SIG-M5 treated with dmso at 0.1 percent for 504 hours (cell line): ENCODE data around the gene GRM5.
"Not testable (repeated sequence)": the region's sequence is repeated elsewhere in the genome, so short reads cannot be mapped to it uniquely, and the experiment has no call there.

Source experiments
- DNase-seq: peaks from one replicate; lab custom pipeline; 2025; ENCODE audit not compliant: unreplicated experiment; lab: John Stamatoyannopoulos, UW

The GRM5 gene

DNA sequence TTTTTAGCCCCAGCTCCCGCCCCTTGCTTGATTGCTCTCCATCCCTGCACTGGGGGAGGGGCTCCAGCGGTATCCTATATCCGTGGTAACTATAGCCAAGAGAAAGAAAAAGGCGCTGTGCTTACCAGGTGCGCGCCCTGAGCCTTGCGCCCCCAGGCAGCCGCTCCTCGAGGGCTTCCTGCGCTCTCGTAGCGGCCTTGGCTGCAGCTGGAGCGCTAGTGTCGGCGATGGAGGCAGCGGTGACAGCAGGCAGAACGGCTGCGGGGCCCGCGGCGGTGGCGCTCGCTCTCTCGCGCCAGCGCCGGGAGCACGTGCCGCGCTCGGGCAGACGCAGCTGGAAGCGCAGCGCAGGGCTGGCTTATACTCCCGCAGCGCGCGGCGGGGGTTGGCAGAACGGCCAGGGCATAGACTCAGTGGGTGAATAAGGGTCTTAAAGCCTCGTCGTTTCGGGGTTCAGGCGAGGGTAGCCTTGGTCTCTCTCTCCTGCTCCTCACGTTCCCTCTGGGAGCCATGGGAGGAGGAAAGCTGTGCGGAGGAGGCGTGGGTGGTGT lies at the start of gene GRM5:
Gene GRM5 (minus strand): TSS at position 332 of the 551 bp plus-strand sequence. CDS start 18,110 bp downstream, outside the sequence.
- not testable (repeated sequence) for DNase-seq

DNA sequence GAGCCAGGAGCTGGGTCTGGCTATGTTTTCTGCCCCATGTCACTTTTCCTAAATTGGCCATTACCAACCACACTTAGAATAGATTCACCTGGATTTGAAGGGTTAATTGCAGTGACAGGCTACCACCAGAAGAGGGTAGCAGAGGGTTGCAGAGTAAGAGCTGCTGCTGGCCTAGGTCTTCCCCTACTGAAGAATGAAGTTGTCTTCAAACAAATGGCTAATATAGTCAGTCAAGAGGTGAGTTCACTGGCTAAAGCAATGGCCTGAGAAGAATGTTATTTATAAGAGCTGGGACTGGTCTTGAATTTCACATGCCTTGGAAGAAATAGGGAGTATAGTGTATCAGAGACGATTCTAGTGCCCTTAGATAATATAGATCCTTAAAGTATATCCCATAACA lies 32.2 kb upstream of the GRM5 start:
- peak; percentile 0 for DNase-seq

DNA sequence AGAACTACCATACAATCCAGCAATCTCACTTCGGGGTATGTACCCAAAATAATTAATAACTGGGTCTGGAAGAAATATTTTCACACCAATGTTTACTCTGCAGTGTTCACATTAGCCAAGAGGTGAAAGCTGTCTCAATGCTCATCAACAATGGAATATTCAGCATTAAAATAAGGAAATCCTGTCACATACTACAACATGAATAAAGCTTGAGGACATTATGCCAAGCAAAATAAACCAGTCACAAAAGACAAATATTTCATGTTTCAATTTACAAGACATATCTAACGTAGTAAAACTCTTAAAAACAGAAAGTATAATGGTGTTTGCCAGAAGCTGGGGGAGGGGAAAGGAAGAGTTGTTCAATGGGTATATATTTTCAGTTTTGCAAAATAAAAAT lies 28.0 kb upstream of the GRM5 start:
- DNase-seq, result not testable (repeated sequence)

DNA sequence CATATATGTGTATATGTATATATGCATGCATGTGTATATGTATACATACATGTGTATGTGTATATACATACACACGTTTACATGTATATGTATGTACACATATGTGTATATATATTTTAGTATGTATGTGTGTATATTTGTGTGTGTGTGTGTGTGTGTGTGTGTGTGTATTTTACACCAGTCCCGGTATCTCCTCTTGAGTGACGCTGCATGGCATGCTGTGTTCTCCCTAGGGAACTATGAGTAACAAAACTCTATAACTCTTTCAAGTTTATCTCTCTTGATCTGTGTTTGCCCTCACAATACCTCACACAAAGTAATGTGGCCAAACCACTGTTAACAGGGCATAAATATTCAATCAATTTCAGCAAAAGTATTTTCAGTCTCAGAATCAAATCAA lies 19.2 kb upstream of the GRM5 start:
- DNase-seq, result not testable (repeated sequence)

DNA sequence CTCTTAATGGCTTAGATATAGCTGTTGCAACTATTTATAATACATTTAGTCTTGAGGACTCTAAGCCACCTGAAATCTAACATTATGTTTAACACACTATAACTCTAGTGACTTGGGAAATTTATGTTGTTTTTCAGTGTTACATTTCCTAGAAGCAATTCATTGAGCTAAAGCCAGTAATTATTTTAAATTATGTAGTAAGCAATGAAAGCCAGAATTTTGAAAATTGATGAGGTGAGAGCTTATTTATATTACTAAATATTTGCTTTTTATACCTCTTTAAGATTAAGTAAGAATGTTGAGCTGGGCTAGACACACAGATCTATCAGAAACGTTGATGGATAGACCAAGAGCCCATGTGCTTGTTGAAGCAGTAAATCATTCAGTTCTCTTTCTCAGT lies 5.1 kb upstream of the GRM5 start:
- DNase-seq, result not testable (repeated sequence)

DNA sequence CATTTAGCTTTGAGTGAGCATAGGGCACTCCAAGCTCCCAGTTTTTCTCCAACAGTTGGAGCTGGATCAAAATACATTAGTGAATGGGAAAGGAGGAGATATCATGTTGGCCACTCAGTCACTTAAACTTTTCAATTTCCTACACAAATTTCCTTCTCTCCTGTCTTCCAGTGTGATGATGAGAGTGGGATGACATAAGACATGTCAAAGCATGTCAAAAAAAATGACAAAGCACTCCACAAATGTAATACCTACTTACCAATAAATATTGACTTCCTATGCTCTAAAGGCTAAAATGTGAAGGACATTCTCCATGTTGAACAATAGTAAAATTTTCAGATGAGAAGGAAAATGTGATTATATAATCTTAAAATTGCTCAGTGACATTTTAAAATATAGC lies 1.5 kb upstream of the GRM5 start:
- DNase-seq, result no peak

DNA sequence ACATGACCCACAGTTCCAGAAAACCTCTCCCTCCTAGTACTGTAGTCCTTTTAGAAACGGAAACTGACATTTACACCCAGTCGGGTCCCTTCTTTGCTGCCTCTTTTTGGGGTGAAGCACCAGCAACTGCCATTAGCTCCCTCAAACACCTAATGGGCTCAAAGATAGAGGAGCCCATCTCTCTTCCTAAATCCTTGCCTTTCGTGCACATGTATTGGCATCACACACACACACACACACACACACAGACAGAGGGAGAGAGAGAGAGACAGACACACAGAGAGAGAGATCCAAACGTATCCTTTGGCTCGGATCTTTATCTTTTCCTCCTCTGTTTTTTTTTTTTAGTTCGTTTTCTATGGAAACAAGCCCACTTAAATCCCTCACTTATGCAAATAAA lies 716 bp downstream of the GRM5 start:
- no peak for DNase-seq

DNA sequence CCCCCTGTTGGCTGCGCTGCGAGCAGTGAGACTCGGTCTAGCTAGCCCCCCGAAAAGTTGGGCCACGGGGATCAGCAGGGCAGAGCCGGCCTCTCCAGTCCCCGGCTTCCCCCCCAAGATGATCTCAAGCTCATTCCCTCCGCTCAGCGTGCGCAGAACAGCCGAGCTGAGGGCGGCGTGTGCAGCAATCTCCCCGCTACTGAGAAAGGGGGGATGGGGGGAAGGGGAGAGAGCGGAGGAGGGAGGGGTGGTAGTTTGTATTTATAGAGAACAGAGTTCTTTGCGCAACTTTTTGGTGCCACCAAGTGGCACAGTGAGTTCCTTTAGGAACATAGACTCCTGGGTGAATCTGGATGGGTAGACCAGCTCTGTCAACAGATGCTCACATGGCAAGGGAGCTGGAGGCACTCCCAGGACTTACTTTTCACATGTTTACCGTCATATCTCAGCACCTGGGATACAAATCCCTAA lies 2.3 kb downstream of the GRM5 start:
- not testable (repeated sequence) for DNase-seq

DNA sequence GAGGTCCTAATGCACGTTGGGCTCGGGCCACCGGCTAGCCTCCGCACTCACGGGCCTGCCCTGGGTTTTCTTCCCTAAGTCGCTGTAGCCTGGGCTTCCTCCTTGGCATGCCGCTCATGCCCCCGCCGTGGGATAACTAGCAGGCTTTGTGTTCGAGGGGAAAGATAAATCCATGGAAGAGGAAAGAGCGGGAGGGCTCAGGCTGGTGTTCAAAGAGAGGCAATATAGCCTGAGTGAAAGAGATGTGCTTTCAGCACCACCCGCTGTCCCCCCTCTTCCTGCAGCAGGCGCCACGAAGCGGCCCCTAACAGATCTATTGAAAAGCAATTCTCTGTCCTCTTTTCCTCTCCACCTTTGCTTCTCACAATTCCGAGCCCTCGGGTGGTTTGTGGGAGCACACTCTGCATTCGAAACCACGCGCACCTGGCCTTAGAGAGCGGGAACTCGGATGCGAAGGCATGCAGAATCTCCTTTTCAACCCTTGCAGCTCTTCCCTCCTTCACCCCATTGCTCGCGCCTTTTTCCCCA lies 2.9 kb downstream of the GRM5 start:
- not testable (repeated sequence) for DNase-seq

DNA sequence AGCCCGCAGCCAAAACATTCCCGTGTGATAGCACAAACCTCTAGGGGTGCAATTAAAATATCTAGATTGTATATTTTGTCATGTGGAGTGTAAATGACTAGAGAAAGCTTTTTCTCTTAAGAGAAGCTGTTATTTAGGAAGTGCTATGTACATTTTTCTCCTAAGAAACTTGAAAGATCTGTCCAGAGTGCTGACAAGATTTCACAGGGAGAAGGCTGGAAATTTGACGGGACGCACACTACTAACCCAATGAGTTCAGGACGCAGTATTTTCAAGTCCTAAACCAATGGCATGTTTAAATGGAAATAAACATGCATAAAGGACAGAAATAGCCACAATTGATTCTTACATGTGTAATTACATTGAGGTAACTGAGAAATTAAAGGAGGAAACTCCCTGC lies 3.9 kb downstream of the GRM5 start:
- not testable (repeated sequence) for DNase-seq

DNA sequence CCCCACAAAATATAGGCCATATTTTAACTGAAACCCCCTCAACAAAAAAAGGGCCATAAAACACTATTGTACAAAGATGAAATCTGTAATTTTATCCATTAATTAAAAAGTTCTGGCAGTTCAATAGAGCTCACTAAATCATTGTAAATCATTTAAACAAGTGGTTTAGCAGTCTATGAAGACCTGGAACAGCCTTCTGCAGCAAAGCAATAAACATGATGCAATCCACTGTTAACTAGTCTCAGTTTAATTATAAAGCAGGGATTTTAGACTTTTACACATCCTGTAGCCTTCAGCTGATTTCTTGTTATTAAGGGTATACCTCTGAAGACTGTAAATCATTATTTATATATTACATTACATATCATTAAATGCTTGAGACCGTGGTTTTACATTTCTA lies 8.4 kb downstream of the GRM5 start:
- DNase-seq, result not testable (repeated sequence)

DNA sequence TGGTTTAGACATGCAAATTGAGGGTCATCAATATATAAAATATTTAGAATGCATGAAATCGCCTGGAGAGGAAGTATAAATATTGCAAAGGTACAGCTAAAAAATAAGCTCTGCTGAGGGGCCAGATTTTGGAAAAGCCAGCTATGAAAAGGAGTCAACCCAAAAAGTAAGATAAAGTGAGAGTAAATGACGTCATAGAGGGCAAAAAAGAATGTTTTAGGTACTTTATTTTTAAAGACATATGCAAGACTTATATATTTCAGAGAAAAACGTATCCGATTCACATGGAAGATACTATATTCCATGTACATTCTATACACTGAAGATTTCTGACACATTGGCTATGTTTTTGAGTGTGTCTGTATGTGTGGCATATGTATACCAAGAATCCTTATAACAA lies 13.6 kb downstream of the GRM5 start:
- DNase-seq, result no peak

DNA sequence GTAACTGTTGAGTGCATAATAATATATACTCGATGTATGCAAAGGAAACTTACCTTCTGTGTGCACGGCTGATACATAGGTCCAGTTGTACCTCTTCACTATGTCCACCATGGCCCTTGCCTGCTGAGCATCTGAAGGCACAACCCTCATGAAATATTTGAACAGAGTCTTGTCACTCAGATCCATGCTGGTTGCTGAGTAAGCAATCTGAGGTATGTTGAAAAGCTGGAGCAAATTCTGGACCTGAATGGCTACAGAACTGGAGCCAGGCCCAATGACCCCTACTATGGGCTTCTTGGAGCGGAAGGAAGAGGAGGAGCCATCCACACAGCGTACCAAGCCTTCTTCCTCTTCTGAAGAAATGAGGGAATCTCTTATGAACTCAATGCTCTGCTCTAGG lies 18.6 kb downstream of the GRM5 start:
- DNase-seq, result not testable (repeated sequence)

DNA sequence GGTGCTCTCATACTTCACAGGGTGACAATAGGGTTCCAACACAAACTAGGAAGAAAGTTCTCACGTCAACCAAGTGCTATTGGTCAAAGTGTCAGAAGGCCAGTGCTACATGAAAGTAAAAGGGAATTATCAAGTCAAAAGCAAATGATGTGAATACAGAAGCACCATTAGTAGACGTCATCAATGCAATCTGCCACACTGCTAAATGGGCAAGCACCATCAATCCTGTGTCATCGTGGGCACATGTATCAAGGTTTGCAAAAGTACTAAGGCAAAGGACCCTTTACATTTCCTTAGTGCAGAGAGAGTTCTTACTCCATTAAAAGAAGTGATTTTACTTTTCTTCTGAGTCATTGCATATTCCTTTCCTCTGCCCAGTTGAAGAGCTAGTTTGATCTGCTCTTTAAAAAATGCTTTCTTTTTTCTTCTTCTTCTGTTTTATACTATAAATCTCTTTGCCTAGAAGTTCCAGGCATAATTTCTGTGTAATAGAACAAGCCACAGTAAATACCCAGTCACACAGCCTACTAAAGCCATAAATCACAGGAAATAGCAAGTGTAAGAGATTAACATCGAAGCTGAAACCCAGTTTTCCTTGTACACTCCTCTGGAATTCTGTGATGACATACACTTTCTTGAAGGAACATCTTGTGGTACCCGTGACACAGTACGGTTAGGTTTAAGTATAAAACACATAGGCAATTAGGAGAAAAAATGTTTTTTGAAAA lies 21.8 kb downstream of the GRM5 start:
- not testable (repeated sequence) for DNase-seq

DNA sequence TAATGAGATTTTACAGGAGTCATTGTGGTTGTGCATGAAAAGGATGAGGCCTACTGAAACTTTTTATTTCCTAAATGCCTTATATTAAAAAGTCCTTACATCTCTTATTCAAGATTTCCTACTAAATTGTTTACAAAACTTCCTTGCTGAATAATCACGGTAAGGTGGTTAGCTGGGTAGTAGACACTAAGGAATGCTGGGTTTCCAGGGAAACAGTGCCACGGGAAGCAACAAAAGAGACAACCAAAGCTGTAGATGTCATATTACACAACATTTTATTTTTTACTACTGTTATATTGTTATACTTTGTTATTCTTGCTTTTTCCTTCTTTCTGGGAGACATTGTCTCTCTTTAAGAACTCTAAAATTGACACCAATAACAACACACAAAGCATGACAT lies 36.1 kb downstream of the GRM5 start:
- not testable (repeated sequence) for DNase-seq

DNA sequence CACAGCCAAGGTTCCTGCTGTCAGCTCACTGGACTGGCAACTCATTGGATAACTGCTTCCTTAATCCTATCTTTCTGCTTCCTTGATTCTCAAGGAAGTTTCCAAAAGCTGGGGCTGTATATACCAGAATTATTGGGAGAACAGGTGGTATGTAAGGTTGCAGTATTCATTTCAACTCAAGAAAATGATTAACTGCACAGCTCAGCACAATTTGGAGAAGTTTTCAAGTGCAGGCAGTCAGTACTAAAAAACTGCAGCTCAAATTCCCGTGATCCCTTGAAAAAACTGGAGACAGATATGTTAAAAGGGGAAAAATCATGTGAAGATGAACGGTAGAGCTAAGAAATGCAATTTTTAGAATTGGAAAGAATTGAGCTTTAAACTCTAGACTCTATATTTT lies 44.4 kb downstream of the GRM5 start:
- DNase-seq, result no peak

DNA sequence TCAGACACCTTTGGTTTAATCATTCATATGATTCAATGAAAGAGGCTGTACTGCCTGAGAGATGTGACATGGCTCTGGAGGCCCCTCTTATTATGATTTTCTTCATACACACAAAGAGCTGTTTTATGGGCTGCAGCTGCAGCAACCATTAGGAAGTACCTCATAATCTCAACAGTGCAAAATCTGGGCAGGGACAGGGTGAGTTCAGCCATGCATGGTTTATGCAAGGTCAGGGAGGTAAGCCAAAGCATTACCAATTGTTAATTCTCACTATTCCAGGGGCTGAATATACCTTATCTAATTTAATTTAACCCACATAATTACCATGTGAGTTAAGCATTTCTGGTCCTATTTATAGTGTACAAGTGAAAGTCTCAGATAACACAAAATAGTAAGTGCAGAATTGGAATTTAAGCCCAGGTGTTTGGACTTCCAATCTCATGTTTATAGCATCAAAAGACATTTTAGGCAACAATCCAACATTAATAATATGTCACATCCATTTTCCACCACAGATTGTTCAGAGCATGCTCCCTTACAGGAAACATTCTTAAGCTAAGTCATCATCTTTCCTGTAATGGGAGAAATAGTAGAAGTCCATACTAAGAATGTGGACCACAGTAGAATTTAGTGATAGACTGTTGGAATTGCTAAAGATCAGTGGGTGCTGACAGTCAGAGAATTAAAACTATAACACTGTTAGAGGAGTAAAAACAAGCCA lies 45.8 kb downstream of the GRM5 start:
- DNase-seq, result not testable (repeated sequence)

DNA sequence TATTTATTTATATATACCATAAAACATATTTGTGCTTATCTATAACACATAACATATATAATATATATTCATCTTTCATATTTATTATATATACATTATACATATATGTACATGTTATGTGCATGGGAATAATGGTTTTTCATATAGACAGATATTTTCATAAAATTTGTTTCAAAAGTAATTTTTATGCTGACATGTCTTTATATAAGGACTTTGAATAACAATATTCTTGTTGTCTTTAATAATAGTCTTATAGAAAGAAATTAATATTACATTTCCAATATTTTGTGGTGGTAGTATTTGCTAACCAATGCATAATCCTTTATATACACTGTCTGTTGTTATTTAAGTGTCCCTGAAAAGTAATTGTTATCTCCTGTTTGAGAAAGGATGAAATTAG lies 49.6 kb downstream of the GRM5 start:
- DNase-seq, result no peak

DNA sequence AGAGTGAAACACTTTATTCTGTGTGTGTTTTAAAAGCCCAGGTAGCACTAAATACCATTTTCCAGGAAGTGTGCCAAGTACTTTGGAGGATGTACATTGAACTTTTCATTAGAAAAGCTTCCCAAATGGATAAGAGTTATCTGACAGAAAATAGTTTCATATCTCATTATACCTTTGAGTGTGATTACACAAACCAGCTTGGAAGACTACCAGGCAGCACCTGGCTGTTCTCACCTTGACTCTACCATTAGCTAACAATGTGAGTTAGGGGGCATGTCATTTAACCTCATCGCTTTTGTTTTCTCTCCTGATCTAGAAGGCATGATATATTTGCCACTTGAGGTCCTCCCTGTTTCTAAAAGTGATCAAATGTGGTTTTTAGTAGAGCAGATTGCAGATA lies 50.2 kb downstream of the GRM5 start:
- no peak for DNase-seq

DNA sequence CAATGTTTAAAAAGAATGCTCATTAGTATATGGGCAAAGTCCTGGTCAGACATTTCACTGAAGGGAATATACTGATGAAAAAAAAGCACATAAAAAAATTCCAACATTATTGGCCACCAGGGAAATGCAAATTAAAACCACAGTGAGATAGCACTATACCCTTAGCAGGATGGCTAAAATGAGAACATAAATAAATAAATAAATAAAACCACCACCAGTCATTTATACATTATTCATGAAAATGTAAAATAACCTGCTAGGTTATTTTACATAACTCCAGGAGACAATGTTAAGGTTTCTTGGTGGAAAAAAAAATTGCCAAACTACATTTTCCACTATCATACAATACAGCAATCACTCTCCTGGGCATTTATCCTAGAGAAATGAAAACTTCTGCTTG lies 64.9 kb downstream of the GRM5 start:
- DNase-seq, result not testable (repeated sequence)

DNA sequence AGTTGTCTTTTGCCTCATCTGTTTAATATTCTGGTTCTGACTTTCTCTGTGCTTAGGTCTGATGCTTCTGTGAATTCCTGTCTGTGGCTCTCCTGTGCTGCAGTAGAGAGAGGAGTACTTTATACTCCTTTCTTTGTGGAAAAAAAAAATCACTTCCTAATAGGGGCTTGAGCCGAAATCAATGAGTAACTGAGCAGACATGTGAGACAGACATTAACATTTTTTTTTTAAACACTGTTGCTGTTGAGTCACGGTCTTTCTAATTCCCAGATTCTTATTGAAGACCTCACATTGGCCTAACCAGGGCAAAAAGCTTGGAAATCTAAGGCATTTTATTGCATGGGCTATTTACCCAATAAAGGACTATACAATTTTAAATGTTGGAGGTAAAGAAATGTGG lies 86.1 kb downstream of the GRM5 start:
- no peak for DNase-seq

DNA sequence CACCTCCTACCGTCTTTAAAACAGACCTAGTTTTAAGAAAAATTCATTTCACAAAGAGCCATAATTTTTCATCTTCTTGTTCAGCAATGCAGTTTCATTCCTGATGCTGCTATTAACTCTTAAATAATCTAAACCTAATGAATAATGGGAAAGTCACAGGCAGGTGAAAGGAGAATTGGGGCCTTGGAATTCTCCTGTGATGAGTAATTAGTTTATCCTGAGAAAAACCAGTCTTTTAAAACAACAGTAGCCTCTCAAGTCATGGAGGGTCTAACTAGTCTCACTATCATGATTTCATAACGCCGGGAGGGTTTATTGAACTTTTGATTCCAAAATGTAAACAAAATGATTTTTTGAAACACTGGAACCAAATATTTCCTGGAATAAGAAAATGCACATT lies 86.8 kb downstream of the GRM5 start:
- not testable (repeated sequence) for DNase-seq
